Measurements from ENCODE around the gene DUS3L. TPM values are rescaled to one million over a fixed set of nuclear protein-coding genes. Genes with fewer than 3 reads are reported as not detected.

Gene DUS3L, protein sequence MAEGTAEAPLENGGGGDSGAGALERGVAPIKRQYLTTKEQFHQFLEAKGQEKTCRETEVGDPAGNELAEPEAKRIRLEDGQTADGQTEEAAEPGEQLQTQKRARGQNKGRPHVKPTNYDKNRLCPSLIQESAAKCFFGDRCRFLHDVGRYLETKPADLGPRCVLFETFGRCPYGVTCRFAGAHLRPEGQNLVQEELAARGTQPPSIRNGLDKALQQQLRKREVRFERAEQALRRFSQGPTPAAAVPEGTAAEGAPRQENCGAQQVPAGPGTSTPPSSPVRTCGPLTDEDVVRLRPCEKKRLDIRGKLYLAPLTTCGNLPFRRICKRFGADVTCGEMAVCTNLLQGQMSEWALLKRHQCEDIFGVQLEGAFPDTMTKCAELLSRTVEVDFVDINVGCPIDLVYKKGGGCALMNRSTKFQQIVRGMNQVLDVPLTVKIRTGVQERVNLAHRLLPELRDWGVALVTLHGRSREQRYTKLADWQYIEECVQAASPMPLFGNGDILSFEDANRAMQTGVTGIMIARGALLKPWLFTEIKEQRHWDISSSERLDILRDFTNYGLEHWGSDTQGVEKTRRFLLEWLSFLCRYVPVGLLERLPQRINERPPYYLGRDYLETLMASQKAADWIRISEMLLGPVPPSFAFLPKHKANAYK
- 24.5 and 35.3 TPM in 2 replicates for total RNA-seq (2014; rRNA removed; shearing (Covaris generic))

GRCh38 chr19:5790559-5791520, at the start of gene DUS3L:
Gene DUS3L (minus strand): TSS chr19:5791163. CDS start chr19:5791141, 22 bp downstream.
- DNase-seq (ENCODE audit: low read depth), result peak; percentile 97

- no peak for DNase-seq (ENCODE audit: low read depth)
Measured at GRCh38 chr19:5839065-5840017, 48.4 kb upstream of the DUS3L start, which contains the start of gene FUT6. Gene FUT6 (minus strand): TSS chr19:5839702. CDS start chr19:5832567, 7,135 bp downstream.

GRCh38 chr19:5838353-5839064, 47.5 kb upstream of the DUS3L start:
- DNase-seq (ENCODE audit: low read depth), result no peak

DNA sequence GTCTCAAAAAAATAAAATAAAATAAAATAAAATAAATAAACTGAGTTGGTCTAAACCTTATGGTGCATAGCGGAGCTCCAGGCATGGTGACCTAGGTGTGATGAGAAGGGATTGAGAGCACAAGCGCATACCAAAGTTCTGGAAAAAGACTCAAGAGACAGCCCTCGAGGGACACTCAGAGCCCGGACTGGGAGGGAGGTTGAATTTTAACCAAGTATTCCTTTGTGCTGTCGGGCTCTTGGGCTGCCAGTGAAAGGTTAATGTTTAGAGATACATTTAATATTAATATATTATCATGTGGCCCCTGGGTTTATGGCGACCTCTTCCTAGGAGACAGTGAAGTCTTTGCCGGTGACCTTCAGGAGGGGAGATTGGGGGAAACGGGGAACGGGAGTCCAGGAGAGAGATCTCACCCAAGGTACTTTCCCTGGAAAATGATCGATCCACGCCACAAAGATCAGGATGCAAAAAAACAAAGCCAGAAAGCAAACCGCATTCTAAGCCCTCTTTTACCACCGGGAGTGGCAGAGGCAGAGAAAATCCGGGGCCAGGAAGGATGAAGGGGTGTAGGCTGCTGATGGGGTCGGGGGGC, 46.9 kb upstream of the DUS3L start:
- DNase-seq (ENCODE audit: low read depth), result no peak

DNA sequence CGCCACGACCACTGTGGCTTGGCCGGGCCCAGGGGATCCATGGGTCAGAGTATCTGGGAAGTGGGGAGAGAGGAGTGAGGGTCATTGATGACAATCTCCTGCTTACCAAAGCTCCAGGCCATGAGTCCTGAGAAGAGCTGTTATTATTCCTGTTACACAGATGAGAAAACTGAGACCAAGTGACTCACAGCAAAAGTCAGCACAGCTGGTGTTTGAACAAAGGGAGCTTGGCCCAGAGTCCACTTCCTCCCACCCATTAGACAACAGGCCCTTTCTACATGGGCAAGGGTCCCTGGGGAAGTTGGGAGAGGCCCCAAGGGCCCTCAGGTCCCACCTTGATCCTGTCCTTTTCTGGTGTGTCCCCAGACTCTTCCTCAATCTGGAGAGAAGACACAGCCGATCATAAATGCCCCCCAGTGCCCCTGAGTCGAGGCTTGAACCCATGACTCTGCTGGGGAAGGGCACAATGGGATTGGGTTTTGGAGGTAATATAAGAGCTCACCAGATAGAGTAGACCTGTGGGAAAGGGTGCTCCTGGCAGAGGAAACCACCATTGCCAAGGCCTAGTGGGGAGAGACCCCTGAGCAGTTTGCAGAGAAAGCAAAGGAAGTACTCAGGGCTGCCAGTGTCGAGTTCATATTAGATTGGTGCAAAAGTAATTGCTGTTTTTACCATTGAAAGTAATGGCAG, 41.7 kb upstream of the DUS3L start:
- no peak for DNase-seq (ENCODE audit: low read depth)

GRCh38 chr19:5832061-5832460, 41.1 kb upstream of the DUS3L start:
- DNase-seq (ENCODE audit: low read depth), result no peak

GRCh38 chr19:5831159-5831558, 40.2 kb upstream of the DUS3L start:
- DNase-seq (ENCODE audit: low read depth), result no peak

GRCh38 chr19:5829567-5830310, 38.8 kb upstream of the DUS3L start:
- DNase-seq (ENCODE audit: low read depth), result no peak

DNA sequence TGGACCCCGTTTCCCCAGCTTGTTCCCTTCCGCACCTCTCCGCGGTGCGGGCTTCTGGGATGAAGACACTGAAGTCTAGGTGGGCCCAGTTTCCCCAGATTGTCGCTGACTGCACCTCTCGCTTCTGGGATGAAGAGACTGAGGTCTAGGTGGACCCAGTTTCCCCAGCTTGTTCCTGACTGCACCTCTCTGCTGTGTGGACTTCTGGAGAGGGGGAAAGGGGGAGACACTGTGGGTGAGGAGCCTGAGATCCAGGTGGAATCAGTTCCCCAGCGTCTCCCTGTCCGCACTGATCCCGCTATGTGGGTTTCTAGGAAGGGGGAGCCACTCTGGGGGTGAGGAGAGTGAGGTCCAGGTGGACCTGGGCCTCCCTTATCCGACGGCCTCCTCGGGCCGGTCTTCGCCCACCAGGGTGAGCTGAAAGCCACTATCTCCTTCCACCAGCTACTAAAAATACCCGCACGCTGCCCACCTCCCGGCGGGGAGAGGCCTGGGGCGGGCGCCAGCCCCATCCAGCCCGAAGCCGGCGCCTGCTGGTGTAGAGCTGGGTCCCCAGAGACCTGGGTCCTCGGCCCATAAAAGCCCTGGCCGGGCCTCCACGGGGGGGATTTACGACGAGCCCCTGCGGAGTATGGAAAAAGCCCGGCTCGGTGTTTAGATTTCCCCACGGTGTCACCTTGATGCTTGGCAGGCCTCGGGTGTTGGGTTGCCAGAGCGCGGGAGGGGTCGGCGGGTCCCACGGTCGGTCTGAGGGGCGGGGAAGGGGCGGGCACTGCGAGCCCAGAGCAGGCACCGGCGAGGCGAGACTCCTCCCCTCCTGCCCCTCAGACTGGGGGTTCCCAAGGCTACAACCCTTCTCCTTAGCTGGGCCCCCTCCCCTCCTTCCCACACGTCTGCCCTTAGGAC, 38.0 kb upstream of the DUS3L start:
- DNase-seq (ENCODE audit: low read depth), result no peak

- DNase-seq (ENCODE audit: low read depth), result no peak
Measured at GRCh38 chr19:5827891-5828660, 37.1 kb upstream of the DUS3L start.

DNA sequence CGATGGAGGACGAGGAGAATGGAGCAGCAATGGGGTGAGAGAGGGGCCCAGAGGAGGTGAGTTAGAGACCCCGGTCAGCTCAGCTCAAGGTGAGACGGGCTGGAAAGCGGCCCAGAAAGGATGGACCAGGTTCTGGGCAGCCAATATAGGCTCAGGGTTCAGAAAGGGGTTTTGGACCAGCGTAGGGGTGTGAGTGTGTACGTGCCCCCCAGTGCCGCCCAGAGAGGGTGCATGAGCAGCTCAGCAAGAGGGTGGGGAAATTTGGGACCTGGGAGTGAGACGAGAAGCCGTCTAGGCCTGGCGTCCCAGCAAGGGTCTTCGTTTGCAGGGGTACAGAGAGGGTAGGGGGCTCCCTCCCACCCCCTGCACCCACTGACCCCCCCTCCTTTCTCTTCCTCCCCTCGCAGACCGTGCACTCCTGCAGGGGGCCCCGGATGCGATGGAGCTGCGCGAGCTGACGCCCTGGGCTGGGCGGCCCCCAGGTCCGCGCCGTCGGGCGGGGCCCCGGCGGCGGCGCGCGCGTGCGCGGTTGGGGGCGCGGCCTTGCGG, 36.5 kb upstream of the DUS3L start:
- no peak for DNase-seq (ENCODE audit: low read depth)

GRCh38 chr19:5826531-5827341, 35.8 kb upstream of the DUS3L start:
- no peak for DNase-seq (ENCODE audit: low read depth)

DNA sequence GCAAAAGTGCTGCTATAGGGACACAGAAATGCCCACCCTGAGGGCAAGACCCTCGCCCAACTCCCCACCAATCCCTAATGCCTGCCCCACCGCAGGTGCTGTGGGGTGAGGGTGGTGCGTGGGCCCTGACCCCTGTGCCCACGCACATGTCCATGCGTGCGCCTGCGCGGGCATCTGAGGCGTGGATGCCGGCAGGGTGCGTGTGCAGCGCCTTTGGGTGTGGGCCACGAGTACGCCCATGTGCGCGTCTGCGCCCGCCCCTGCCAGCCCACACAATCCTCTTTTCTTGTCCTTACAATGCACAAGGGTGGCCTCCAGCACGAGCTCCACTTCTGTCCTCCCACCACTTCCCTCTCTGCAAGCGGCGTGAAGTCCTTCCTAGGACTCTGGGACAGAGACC, 34.2 kb upstream of the DUS3L start:
- DNase-seq (ENCODE audit: low read depth), result no peak

DNA sequence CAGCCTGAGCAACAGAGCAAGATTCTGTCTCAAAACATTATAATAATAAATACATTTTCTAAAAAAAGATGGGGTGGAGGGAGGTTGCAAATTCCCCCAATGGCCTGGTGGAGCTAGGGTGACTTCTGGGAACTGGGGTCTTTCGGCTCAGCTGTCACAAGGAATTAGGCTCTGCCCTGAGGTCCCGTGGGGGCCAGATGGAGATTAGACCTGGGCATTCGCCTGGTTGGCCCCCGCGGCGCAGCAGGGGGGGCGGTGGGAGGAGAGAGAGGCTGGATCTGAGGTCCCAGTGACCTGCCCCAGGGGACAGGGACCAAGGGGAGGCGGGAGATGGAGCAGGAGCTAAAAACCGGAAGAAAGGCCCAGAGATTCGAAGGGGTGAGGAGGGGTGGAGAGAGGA, 33.8 kb upstream of the DUS3L start:
- no peak for DNase-seq (ENCODE audit: low read depth)

GRCh38 chr19:5823579-5824281, 32.8 kb upstream of the DUS3L start:
- peak; percentile 22 for DNase-seq (ENCODE audit: low read depth)
